Sigmoid colon (tissue), 7 donors: ENCODE measurements around the gene CRTAC1. TPM values are rescaled to one million over a fixed set of nuclear protein-coding genes. Genes with fewer than 3 reads are reported as not detected.
A peak's percentile ranks its signal among the peaks of the same experiment; 100 is the strongest.

Source experiments
- DNase-seq: peaks from one replicate; pipeline ENCODE4 v3.0.0-alpha.2; 2019
- H3K27ac ChIP-seq, 4 donors: fragments of 200-600 bp; sonication (generic); one replicate each; pipeline ENCODE4 v1.5.1; 2016 to 2019; ENCODE audit warnings: mild to moderate bottlenecking in 1 of 4
- H3K27me3 ChIP-seq, 3 donors: fragments of 200-600 bp; sonication (generic); one replicate each; pipeline ENCODE4 v1.5.1; 2019; ENCODE audit warnings: mild to moderate bottlenecking in 1 of 3
- H3K36me3 ChIP-seq, 4 donors: fragments of 200-600 bp; sonication (generic); one replicate each; pipeline ENCODE4 v1.5.1; 2016 to 2019
- H3K4me1 ChIP-seq, 4 donors: fragments of 200-600 bp; sonication (generic); one replicate each; pipeline ENCODE4 v1.5.1; 2017 to 2019
- H3K4me3 ChIP-seq, 4 donors: fragments of 200-600 bp; sonication (generic); one replicate each; pipeline ENCODE4 v1.5.1; 2017 to 2019; ENCODE audit warnings: mild to moderate bottlenecking in 2 of 4, moderate library complexity in 1 of 4
- H3K9me3 ChIP-seq, 4 donors: fragments of 200-600 bp in 3 of 4; sonication (generic) in 3 of 4; one replicate each; pipeline versions ENCODE4 v1.5.1 to v1.6.1; 2013 to 2019
- CTCF ChIP-seq, 4 experiments: fragments of 450-650 bp in 3 of 4; fragments of 200-600 bp in 1 of 4; IDR thresholded peaks; one replicate each; pipeline ENCODE4 v1.5.1; 2016 to 2019; ENCODE audit warnings: antibody characterized with exemption in 4 of 4, mild to moderate bottlenecking in 3 of 4, moderate library complexity in 2 of 4
- EP300 ChIP-seq, 4 donors: sonication (generic); formaldehyde crosslinking; IDR thresholded peaks; one replicate each; pipeline ENCODE4 v1.6.1; 2017; ENCODE audit warnings: antibody characterized with exemption in 4 of 4
- POLR2A ChIP-seq, 2 donors: fragments of 450-650 bp; IDR thresholded peaks; one replicate each; pipeline ENCODE4 v1.6.1; 2016; ENCODE audit warnings: antibody characterized with exemption in 2 of 2, mild to moderate bottlenecking in 2 of 2, moderate library complexity in 2 of 2
- POLR2AphosphoS5 ChIP-seq, 4 donors: sonication (generic); formaldehyde crosslinking; IDR thresholded peaks; one replicate each; pipeline ENCODE4 v1.6.1; 2017; ENCODE audit warnings: antibody characterized with exemption in 4 of 4
- WGBS, 2 donors: extraction: QIAGEN DNeasy Blood & Tissue Kit; methylation state at CpG; one replicate each; pipeline ENCODE4 v1.1.7; 2013; 5-methylcytosine and 5-hydroxymethylcytosine counted together
- intact Hi-C: fragments of 100-400 bp; cut with DNase I; formaldehyde crosslinking; loops from one replicate; pipeline ENCODE4 v1.15.1; 2023
- polyA plus RNA-seq, 3 donors: library from polyadenylated mRNA; stranded (reverse); fragments of 200-250 nt; gene quantifications; one replicate each; pipeline ENCODE4 v1.2.3, GENCODE V29; 2013
- total RNA-seq, 4 donors: library from RNA; depleted of rRNA; stranded (reverse); fragments of >200 nt; gene quantifications; one replicate each; pipeline ENCODE4 v1.1.0, GENCODE V29; 2016
- donor health status: healthy with polysubstance abuse.
- donor health status: Bipolar disorder and iron deficiency.
- donor health status: healthy.

Gene CRTAC1
- total RNA-seq (1 to 10 TPM; 1.5 to 6.4 (median 3.8) TPM), polyA plus RNA-seq (1 to 10 TPM in 2 of 3 donors, not detected in 1; 1.2 to 1.4 TPM)

- Histone ChIP-seq H3K9me3 (no peaks in the 10 kb centered on the region), H3K27ac (peak within 1 kb of the TSS in 1 of 4 donors; percentile 41), H3K36me3 (no peaks in the 10 kb centered on the region), H3K4me1 (peaks cover 0 to 25% (median 23%) of the 10 kb centered on the region in 4 donors), H3K27me3 (peaks cover 17 to 69% (median 44%) of the 10 kb centered on the region in 3 donors), H3K4me3 (peak within 1 kb of the TSS; percentile 35 to 54 (median 46))
- no peak for TF ChIP-seq CTCF (IDR thresholded peaks at IDR 0.05)
- TF ChIP-seq POLR2AphosphoS5 (IDR thresholded peaks at IDR 0.05): peak in 3 of 4 donors; percentile 51 to 82 (median 57)
- peak; percentile 83 for DNase-seq
- intact Hi-C loops: no loop called here
- 1 to 2% methylated on average over 86 of the region's 86 CpGs for WGBS, 2 donors
Observed at GRCh38 chr10:98030093-98030821, at the start of gene CRTAC1. Gene CRTAC1, minus strand, starts transcription at chr10:98030621. Its CDS starts 149 bp downstream, at chr10:98030472.

- DNase-seq: no peak
- WGBS, 2 donors: 95 to 98% methylated on average over 1 of the region's 1 CpG
- Histone ChIP-seq H3K4me1 (no peaks in the 10 kb centered on the region), H3K27me3 (no peaks in the 10 kb centered on the region), H3K27ac (no peak overlapping the region), H3K4me3 (no peak overlapping the region), H3K36me3 (no peaks in the 10 kb centered on the region), H3K9me3 (no peaks in the 10 kb centered on the region)
- intact Hi-C loops: no loop called here
- TF ChIP-seq POLR2AphosphoS5 (IDR thresholded peaks at IDR 0.05) (no peak), CTCF (IDR thresholded peaks at IDR 0.05) (no peak), POLR2A (IDR thresholded peaks at IDR 0.05) (no peak)
Observed at GRCh38 chr10:98078774-98079173, 48.4 kb upstream of the CRTAC1 start.

- no peaks in the 10 kb centered on the region for H3K4me1 ChIP-seq
Observed at GRCh38 chr10:98077223-98077622, 46.8 kb upstream of the CRTAC1 start.

GRCh38 chr10:98076086-98076485 lies 45.7 kb upstream of the CRTAC1 start:
- WGBS, 2 donors: 59 to 63% methylated on average over 7 of the region's 7 CpGs
- no peak overlapping the region for H3K27ac ChIP-seq
- H3K36me3 ChIP-seq: no peaks in the 10 kb centered on the region
- intact Hi-C loops: no loop called here
- no peaks in the 10 kb centered on the region for H3K4me1 ChIP-seq
- no peak overlapping the region for H3K4me3 ChIP-seq
- no peak for TF ChIP-seq POLR2AphosphoS5 (IDR thresholded peaks at IDR 0.05)
- no peak for TF ChIP-seq CTCF (IDR thresholded peaks at IDR 0.05)
- TF ChIP-seq EP300 (IDR thresholded peaks at IDR 0.05): no peak
- H3K9me3 ChIP-seq: peaks cover 0 to 3% (median 0%) of the 10 kb centered on the region in 4 donors
- no peak for DNase-seq
- H3K27me3 ChIP-seq: no peaks in the 10 kb centered on the region

More at GRCh38 chr10:98077223-98077622, 46.8 kb upstream of the CRTAC1 start:
- no peak for DNase-seq
- Histone ChIP-seq H3K27ac (no peak overlapping the region), H3K36me3 (no peaks in the 10 kb centered on the region), H3K9me3 (peaks cover 0 to 3% (median 0%) of the 10 kb centered on the region in 4 donors), H3K27me3 (no peaks in the 10 kb centered on the region), H3K4me3 (no peak overlapping the region)
- TF ChIP-seq POLR2AphosphoS5 (IDR thresholded peaks at IDR 0.05) (no peak), EP300 (IDR thresholded peaks at IDR 0.05) (no peak), CTCF (IDR thresholded peaks at IDR 0.05) (no peak), POLR2A (IDR thresholded peaks at IDR 0.05) (no peak)
- 58 to 74% methylated on average over 1 of the region's 1 CpG for WGBS, 2 donors
- intact Hi-C loops: no loop called here
